RWPE2 (cell line): Measurements from ENCODE around the gene MRPL51.
A peak's percentile ranks its signal among the peaks of the same experiment; 100 is the strongest.
"Not testable (repeated sequence)": the region's sequence is repeated elsewhere in the genome, so short reads cannot be mapped to it uniquely, and the experiment has no call there.

Source experiments
- ATAC-seq: fragments of 200-7000 bp; cut with Tn5 transposase; 3 replicates; pipeline ENCODE4 v1.9.1; 2021; ENCODE audit warnings: low read depth
- DNase-seq: peaks from one replicate; pipeline ENCODE4 v3.0.0-alpha.2; 2020; ENCODE audit warnings: low spot score
- H3K27ac ChIP-seq: fragments of 450-650 bp; 2 replicates; pipeline ENCODE4 v1.5.1; 2017; ENCODE audit warnings: mild to moderate bottlenecking; ENCODE audit not compliant: poor library complexity, severe bottlenecking
- H3K27me3 ChIP-seq: fragments of 250-450 bp; sonication (Bioruptor Pico); 2 replicates; pipeline ENCODE4 v1.5.1; 2021; ENCODE audit warnings: mild to moderate bottlenecking, moderate library complexity; ENCODE audit not compliant: insufficient read depth, poor library complexity, severe bottlenecking
- H3K36me3 ChIP-seq: fragments of 250-450 bp; sonication (Bioruptor Pico); 2 replicates; pipeline ENCODE4 v1.5.1; 2020; ENCODE audit warnings: low read depth, mild to moderate bottlenecking, moderate library complexity
- H3K4me1 ChIP-seq: fragments of 250-450 bp; sonication (Bioruptor Pico); 2 replicates; pipeline ENCODE4 v1.5.1; 2021; ENCODE audit warnings: mild to moderate bottlenecking, moderate library complexity; ENCODE audit not compliant: insufficient read depth, poor library complexity, severe bottlenecking
- H3K4me3 ChIP-seq: fragments of 250-450 bp; sonication (Bioruptor Pico); 2 replicates; pipeline ENCODE4 v1.5.1; 2021; ENCODE audit warnings: mild to moderate bottlenecking, moderate library complexity; ENCODE audit not compliant: severe bottlenecking
- H3K9me3 ChIP-seq: fragments of 250-450 bp; sonication (Bioruptor Pico); 2 replicates; pipeline ENCODE4 v1.5.1; 2021; ENCODE audit warnings: mild to moderate bottlenecking, moderate library complexity; ENCODE audit not compliant: severe bottlenecking
- TF ChIP-seq, protein P1 (sequence below): fragments of 450-650 bp; IDR thresholded peaks from one replicate; pipeline ENCODE4 v1.5.1; 2017; ENCODE audit warnings: mild to moderate bottlenecking, moderate library complexity; ENCODE audit not compliant: poor library complexity, severe bottlenecking

Gene MRPL51

DNA sequence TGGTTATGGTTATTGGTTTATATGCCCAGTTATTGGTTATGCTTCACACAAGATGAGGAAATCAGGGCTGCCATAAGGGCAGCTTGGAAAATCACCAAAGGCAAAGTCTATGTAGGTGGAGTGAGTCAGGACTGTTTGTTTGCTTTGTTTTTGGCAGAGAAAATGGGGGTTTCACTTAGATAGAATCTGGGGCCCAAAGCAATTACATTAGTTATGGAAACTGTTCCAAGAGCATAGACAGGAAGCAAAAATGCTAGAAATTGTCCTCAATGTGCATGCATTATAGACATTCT is 24.8 kb downstream of the MRPL51 start:
- Histone ChIP-seq H3K9me3 (no peaks in the 10 kb centered on the region), H3K4me3 (no peak overlapping the region), H3K27me3 (no peaks in the 10 kb centered on the region), H3K4me1 (peaks cover 4% of the 10 kb centered on the region), H3K27ac (no peak overlapping the region), H3K36me3 (peaks cover 11% of the 10 kb centered on the region; the same call in 1 of the 2 replicates)
- DNase-seq (no peak), ATAC-seq (no peak)
- TF ChIP-seq, protein P1, sequence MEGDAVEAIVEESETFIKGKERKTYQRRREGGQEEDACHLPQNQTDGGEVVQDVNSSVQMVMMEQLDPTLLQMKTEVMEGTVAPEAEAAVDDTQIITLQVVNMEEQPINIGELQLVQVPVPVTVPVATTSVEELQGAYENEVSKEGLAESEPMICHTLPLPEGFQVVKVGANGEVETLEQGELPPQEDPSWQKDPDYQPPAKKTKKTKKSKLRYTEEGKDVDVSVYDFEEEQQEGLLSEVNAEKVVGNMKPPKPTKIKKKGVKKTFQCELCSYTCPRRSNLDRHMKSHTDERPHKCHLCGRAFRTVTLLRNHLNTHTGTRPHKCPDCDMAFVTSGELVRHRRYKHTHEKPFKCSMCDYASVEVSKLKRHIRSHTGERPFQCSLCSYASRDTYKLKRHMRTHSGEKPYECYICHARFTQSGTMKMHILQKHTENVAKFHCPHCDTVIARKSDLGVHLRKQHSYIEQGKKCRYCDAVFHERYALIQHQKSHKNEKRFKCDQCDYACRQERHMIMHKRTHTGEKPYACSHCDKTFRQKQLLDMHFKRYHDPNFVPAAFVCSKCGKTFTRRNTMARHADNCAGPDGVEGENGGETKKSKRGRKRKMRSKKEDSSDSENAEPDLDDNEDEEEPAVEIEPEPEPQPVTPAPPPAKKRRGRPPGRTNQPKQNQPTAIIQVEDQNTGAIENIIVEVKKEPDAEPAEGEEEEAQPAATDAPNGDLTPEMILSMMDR = no peak

DNA sequence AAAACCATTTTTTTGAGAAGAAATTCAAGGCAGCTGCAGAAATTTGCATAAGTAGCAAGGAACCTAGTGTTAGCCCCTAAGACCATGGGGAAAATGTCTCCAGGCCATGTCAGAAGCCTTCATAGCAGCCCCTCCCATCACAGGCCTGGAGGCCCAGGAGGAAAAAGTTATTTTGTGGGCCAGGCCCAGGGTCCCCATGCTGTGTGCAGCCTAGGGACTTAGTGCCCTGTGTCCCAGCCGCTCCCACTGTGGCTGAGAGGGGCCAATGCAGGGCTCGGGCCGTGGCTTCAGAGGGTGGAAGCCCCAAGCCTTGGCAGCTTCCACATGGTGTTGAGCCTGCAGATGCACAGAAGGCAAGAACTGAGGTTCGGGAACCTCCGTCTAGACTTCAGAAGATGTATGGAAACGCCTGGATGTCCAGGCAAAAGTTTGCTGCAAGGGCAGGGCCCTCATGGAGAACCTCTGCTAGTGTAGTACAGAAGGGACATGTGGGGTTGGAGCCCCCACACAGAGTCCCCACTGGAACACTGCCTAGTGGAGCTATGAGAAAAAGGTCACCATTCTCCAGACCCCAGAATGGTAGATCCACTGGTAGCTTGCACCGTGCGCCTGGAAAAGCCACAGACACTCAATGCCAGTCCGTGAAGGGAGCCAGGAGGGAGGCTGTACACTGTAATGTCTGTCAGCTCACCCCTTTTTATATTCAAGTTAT is 25.3 kb downstream of the MRPL51 start:
- H3K4me1 ChIP-seq, H3K4me3 ChIP-seq, H3K27me3 ChIP-seq, H3K9me3 ChIP-seq, ATAC-seq, DNase-seq, H3K27ac ChIP-seq: not testable (repeated sequence)
- H3K36me3 ChIP-seq = peaks cover 11% of the 10 kb centered on the region; the same call in 1 of the 2 replicates

DNA sequence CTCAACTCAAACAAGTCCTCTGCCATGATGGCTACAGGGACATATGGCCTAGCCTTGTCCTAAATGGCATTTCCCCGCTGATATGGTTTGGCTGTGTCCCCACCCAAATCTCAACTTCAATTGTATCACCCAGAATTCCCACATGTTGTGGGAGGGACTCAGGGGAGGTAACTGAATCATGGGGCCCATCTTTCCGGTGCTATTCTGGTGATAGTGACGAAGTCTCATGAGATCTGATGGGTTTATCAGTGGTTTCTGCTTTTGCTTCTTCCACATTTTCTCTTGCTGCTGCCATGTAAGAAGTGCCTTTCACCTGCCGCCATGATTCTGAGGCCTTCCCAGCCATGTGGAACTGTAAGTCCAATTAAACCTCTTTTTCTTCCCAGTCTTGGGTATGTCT is 26.3 kb downstream of the MRPL51 start:
- not testable (repeated sequence) for H3K27ac ChIP-seq, ATAC-seq
- H3K36me3 ChIP-seq = peaks cover 15% of the 10 kb centered on the region; the same call in 1 of the 2 replicates

DNA sequence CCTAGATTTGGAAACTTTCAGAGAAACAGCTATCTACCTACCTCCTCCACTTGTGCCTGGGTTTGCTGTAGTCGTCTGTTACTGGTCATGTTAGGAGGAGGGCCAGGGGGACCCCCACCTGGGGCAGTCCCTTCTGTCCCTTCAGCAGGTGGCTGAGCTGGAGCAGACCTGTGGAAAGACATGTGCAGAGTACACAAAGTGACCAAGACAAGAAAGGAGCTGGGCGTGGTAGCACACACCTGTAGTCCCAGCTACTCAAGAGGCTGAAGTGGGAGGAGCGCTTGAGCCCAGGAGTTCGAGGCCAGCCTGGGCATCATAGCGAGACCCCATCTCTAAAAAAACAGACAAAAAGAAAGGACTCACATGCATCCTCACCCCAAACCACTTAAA is 26.9 kb downstream of the MRPL51 start:
- TF ChIP-seq, protein P1 = no peak
- H3K27ac ChIP-seq = no peak overlapping the region
- H3K36me3 ChIP-seq = peaks cover 15% of the 10 kb centered on the region; the same call in 1 of the 2 replicates

More for the DNA sequence above, 26.3 kb downstream of the MRPL51 start:
- H3K4me1 ChIP-seq, H3K4me3 ChIP-seq, H3K27me3 ChIP-seq, H3K9me3 ChIP-seq, DNase-seq: not testable (repeated sequence)

DNA sequence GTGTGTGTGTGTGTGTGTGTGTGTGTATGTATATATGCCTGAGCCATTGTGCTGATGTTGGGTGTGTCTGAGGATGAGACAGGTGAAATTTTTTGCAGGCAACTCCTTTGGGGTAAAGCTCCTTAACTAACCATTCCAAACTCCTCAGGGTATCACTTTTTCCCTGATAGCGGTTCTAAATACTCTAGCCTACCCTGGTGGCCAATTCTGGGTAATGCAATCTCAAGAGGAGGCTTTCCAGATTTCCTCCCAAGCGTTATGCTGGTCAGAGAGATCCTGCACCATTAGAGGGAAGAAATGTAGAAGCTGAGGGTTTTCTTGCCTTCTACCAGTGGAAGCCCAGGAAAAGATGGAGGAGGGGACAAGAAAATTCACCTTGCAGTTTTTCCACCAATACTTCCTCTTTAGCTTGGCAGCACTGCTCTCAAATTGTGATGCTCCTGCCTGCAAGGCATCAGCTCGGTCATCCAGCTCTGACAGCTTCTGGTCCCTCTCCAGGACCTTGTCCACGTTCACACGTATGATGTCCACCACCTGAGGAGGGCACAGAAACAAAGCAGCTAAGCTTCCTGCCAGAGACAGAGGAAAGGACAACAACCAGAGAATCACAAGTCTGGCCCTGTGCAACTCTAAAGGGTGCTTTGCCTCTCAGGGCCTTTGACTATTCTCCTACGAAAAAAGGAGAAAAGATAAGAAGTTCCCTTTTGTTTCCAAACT is 27.4 kb downstream of the MRPL51 start:
- no peak overlapping the region for H3K4me3 ChIP-seq
- no peaks in the 10 kb centered on the region for H3K27me3 ChIP-seq
- H3K4me1 ChIP-seq = peaks cover 4% of the 10 kb centered on the region
- peaks cover 18% of the 10 kb centered on the region for H3K36me3 ChIP-seq
- H3K9me3 ChIP-seq = no peaks in the 10 kb centered on the region
- ATAC-seq = peak; percentile 55
- H3K27ac ChIP-seq = no peak overlapping the region
- DNase-seq = no peak
- TF ChIP-seq, protein P1 = peak; percentile 76

More for the DNA sequence above, 26.9 kb downstream of the MRPL51 start:
- Histone ChIP-seq H3K4me3 (no peak overlapping the region), H3K4me1 (peaks cover 4% of the 10 kb centered on the region), H3K9me3 (no peaks in the 10 kb centered on the region), H3K27me3 (no peaks in the 10 kb centered on the region)
- no peak for ATAC-seq
- DNase-seq = no peak
